Mesothelial cell of epicardium (in vitro differentiated cells): ENCODE measurements around the gene RNF20. TPM values are rescaled to one million over a fixed set of nuclear protein-coding genes. Genes with fewer than 3 reads are reported as not detected.
"Not testable (repeated sequence)": the region's sequence is repeated elsewhere in the genome, so short reads cannot be mapped to it uniquely, and the experiment has no call there.

Experiments
- DNase-seq, 2 experiments: peaks; one replicate each; pipeline ENCODE4 v3.0.0; 2021; ENCODE audit warnings: low spot score in 2 of 2; ENCODE audit not compliant: unreplicated experiment in 2 of 2
- H3K27ac Mint-ChIP-seq: 2 replicates; pipeline ENCODE4 v1.8.0; 2021; ENCODE audit warnings: mixed read lengths
- H3K27me3 Mint-ChIP-seq: 2 replicates; pipeline ENCODE4 v1.8.0; 2021; ENCODE audit warnings: low read depth, mixed read lengths
- H3K36me3 Mint-ChIP-seq: 2 replicates; pipeline ENCODE4 v1.8.0; 2021; ENCODE audit warnings: mixed read lengths
- H3K4me1 Mint-ChIP-seq: 2 replicates; pipeline ENCODE4 v1.8.0; 2021; ENCODE audit warnings: mixed read lengths
- H3K4me3 Mint-ChIP-seq: 2 replicates; pipeline ENCODE4 v1.8.0; 2021; ENCODE audit warnings: mild to moderate bottlenecking, moderate library complexity, mixed read lengths
- H3K9me3 Mint-ChIP-seq: 2 replicates; pipeline ENCODE4 v1.8.0; 2021; ENCODE audit warnings: mixed read lengths
- total RNA-seq: library from RNA; stranded (reverse); gene quantifications from 3 replicates; pipeline ENCODE4 v1.2.1, GENCODE V29; 2021
- TF ChIP-seq, protein P1 (sequence below): fragments of 200-600 bp; sonication (generic); IDR thresholded peaks from one replicate; pipeline ENCODE4 v1.5.0; 2021; ENCODE audit warnings: antibody characterized with exemption; ENCODE audit not compliant: unreplicated experiment

Gene RNF20
- total RNA-seq, 1 donor from 2014 or later: 49.0 TPM

DNA sequence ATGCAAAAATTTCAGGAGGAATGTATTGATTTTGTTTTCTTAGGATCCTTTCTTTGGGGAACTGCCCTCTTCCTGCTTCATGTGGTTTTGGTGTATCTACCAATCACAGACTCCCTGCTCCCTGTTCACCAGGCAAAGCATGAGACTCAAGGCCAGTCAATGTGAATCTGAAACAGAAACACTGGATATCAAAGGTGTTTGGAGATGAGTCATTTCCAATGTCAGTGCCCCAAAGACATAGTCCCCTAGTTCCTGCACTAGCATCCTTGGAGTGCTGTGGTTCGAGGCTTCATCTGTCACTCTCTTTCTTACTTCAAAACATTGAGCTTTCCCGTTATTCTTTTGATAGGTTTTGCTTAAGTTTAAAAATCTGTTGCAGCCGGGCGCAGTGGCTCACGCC lies 53.0 kb downstream of the RNF20 start:
- Mint-ChIP-seq H3K27ac (no peak overlapping the region), H3K36me3 (no peaks in the 10 kb centered on the region), H3K4me3 (no peak overlapping the region), H3K4me1 (peaks cover 4% of the 10 kb centered on the region), H3K27me3 (peaks cover 2% of the 10 kb centered on the region), H3K9me3 (no peaks in the 10 kb centered on the region)
- DNase-seq: no peak
- TF ChIP-seq, protein P1, sequence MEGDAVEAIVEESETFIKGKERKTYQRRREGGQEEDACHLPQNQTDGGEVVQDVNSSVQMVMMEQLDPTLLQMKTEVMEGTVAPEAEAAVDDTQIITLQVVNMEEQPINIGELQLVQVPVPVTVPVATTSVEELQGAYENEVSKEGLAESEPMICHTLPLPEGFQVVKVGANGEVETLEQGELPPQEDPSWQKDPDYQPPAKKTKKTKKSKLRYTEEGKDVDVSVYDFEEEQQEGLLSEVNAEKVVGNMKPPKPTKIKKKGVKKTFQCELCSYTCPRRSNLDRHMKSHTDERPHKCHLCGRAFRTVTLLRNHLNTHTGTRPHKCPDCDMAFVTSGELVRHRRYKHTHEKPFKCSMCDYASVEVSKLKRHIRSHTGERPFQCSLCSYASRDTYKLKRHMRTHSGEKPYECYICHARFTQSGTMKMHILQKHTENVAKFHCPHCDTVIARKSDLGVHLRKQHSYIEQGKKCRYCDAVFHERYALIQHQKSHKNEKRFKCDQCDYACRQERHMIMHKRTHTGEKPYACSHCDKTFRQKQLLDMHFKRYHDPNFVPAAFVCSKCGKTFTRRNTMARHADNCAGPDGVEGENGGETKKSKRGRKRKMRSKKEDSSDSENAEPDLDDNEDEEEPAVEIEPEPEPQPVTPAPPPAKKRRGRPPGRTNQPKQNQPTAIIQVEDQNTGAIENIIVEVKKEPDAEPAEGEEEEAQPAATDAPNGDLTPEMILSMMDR: no peak

- Mint-ChIP-seq H3K36me3 (no peaks in the 10 kb centered on the region), H3K9me3 (no peaks in the 10 kb centered on the region), H3K27me3 (peaks cover 2% of the 10 kb centered on the region), H3K4me1 (peaks cover 2% of the 10 kb centered on the region), H3K27ac (no peak overlapping the region), H3K4me3 (no peak overlapping the region)
- no peak for DNase-seq
- TF ChIP-seq, protein P1: no peak
Observed at GRCh38 chr9:101587332-101588043, 53.8 kb downstream of the RNF20 start.

DNA sequence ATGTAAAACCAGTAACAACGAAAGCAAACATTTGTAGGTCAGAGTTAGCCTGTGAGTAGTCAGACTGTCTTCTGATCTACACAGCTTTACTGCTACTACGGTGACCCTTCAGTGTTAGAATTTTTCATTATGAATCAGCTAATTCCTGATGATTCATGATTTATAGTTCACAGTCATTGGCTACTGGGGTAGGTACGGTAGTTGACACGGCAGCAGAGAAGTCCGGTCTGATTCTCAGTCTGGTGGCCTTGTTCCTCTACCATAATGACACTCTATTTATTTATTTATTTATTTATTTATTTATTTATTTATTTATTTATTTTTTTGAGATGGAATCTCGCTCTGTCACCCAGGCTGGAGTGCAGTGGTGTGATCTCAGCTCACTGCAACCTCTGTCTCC lies 56.4 kb downstream of the RNF20 start:
- not testable (repeated sequence) for H3K27ac Mint-ChIP-seq, H3K9me3 Mint-ChIP-seq, H3K4me1 Mint-ChIP-seq, DNase-seq, H3K4me3 Mint-ChIP-seq, H3K36me3 Mint-ChIP-seq
- peaks cover 19% of the 10 kb centered on the region for H3K27me3 Mint-ChIP-seq

DNA sequence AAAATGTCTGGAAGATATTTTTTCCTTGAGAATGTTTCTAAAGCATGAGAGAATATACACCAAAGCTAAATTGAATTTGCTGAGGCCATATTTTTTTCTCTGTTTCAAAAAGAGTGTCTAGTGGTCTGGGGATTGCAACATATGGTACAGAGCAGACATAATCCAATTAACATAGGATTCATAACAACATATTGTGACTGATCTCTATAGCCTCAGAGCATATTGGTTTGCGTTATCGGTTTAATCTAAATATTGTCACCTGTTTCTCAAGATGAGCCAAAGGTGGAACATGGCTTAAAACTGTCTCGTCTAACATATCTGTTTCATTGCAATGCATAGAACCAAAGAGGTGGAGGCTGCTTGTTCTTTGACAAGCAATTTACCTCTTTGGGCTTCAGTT lies 57.2 kb downstream of the RNF20 start:
- no peak for DNase-seq
- H3K27ac Mint-ChIP-seq: no peak overlapping the region

GRCh38 chr9:101591787-101592446 lies 58.3 kb downstream of the RNF20 start:
- H3K27ac Mint-ChIP-seq: no peak overlapping the region
- H3K4me1 Mint-ChIP-seq: no peaks in the 10 kb centered on the region
- TF ChIP-seq, protein P1: no peak
- no peaks in the 10 kb centered on the region for H3K9me3 Mint-ChIP-seq
- DNase-seq: no peak
- H3K27me3 Mint-ChIP-seq: peaks cover 19% of the 10 kb centered on the region
- H3K36me3 Mint-ChIP-seq: no peaks in the 10 kb centered on the region
- no peak overlapping the region for H3K4me3 Mint-ChIP-seq

More for the DNA sequence above, 57.2 kb downstream of the RNF20 start:
- H3K9me3 Mint-ChIP-seq: no peaks in the 10 kb centered on the region
- H3K36me3 Mint-ChIP-seq: no peaks in the 10 kb centered on the region
- peaks cover 19% of the 10 kb centered on the region for H3K27me3 Mint-ChIP-seq
- TF ChIP-seq, protein P1: no peak
- no peaks in the 10 kb centered on the region for H3K4me1 Mint-ChIP-seq
- no peak overlapping the region for H3K4me3 Mint-ChIP-seq

GRCh38 chr9:101592788-101593187 lies 59.1 kb downstream of the RNF20 start:
- Mint-ChIP-seq H3K4me1 (no peaks in the 10 kb centered on the region), H3K4me3 (no peak overlapping the region), H3K27ac (no peak overlapping the region), H3K9me3 (no peaks in the 10 kb centered on the region), H3K36me3 (no peaks in the 10 kb centered on the region), H3K27me3 (peaks cover 19% of the 10 kb centered on the region)
- TF ChIP-seq, protein P1: no peak
- no peak for DNase-seq
